DOHH2 (cell line): ENCODE measurements around the gene TRIOBP.

Experiments used
- H3F3A ChIP-seq: fragments of 200-600 bp; sonication (generic), shearing (Covaris generic); 2 replicates; pipeline ENCODE4 v1.6.0; 2016; ENCODE audit warnings: antibody characterized with exemption, mild to moderate bottlenecking; ENCODE audit not compliant: control insufficient read depth, insufficient read depth
- H3K27ac ChIP-seq: fragments of 200-600 bp; sonication (generic); 2 replicates; pipeline ENCODE4 v1.5.1; 2014; ENCODE audit warnings: low read depth, mild to moderate bottlenecking, low read length, moderate library complexity
- H3K27me3 ChIP-seq: fragments of 200-600 bp; sonication (generic); 2 replicates; pipeline ENCODE4 v1.6.1; 2014; ENCODE audit warnings: mild to moderate bottlenecking, low read length, mixed read lengths; ENCODE audit not compliant: control insufficient read depth
- H3K36me3 ChIP-seq: fragments of 200-600 bp; sonication (generic); 2 replicates; pipeline ENCODE4 v1.6.1; 2014; ENCODE audit warnings: mild to moderate bottlenecking, low read length, moderate library complexity, mixed read lengths; ENCODE audit not compliant: control insufficient read depth
- H3K4me1 ChIP-seq: fragments of 200-600 bp; sonication (generic); 2 replicates; pipeline ENCODE4 v1.6.1; 2014; ENCODE audit warnings: mild to moderate bottlenecking, low read length, mixed read lengths; ENCODE audit not compliant: control insufficient read depth
- H3K4me2 ChIP-seq: fragments of 200-600 bp; sonication (generic); 2 replicates; pipeline ENCODE4 v1.6.0; 2014; ENCODE audit warnings: mild to moderate bottlenecking, low read length, moderate library complexity
- H3K4me3 ChIP-seq: fragments of 200-600 bp; sonication (generic); 2 replicates; pipeline ENCODE4 v1.5.1; 2014; ENCODE audit warnings: mild to moderate bottlenecking, low read length, mixed read lengths
- H3K79me2 ChIP-seq: fragments of 200-600 bp; sonication (generic); 2 replicates; pipeline ENCODE4 v1.6.1; 2014; ENCODE audit warnings: mild to moderate bottlenecking, low read length, mixed read lengths; ENCODE audit not compliant: control insufficient read depth
- H3K9me2 ChIP-seq: fragments of 200-600 bp; sonication (generic); replicated peaks from 2 replicates; pipeline ENCODE4 v1.6.1; 2014; ENCODE audit warnings: mild to moderate bottlenecking, low read length, mixed read lengths; ENCODE audit not compliant: control insufficient read depth
- H3K9me3 ChIP-seq: fragments of 200-600 bp; sonication (generic); 2 replicates; pipeline ENCODE4 v1.6.1; 2014; ENCODE audit warnings: antibody characterized with exemption, low read length, mixed read lengths; ENCODE audit not compliant: control insufficient read depth, insufficient read depth
- H4K20me1 ChIP-seq: fragments of 200-600 bp; sonication (generic); 2 replicates; pipeline ENCODE4 v1.6.0; 2014; ENCODE audit warnings: low read depth, mild to moderate bottlenecking, antibody characterized with exemption, low read length, moderate library complexity; ENCODE audit not compliant: control insufficient read depth, insufficient read depth
- EZH2phosphoT487 ChIP-seq: fragments of 200-600 bp; sonication (generic); IDR thresholded peaks from 2 replicates; pipeline ENCODE4 v1.6.1; 2017; ENCODE audit warnings: borderline replicate concordance, mild to moderate bottlenecking, antibody characterized with exemption, low read length, moderate library complexity, mixed read lengths
- TF ChIP-seq, protein P1 (sequence below): fragments of 200-600 bp; sonication (generic); IDR thresholded peaks from one replicate; pipeline ENCODE4 v1.5.1; 2014; ENCODE audit warnings: antibody characterized with exemption, mild to moderate bottlenecking, low read depth, low read length; ENCODE audit not compliant: poor library complexity, severe bottlenecking

TRIOBP gene

DNA sequence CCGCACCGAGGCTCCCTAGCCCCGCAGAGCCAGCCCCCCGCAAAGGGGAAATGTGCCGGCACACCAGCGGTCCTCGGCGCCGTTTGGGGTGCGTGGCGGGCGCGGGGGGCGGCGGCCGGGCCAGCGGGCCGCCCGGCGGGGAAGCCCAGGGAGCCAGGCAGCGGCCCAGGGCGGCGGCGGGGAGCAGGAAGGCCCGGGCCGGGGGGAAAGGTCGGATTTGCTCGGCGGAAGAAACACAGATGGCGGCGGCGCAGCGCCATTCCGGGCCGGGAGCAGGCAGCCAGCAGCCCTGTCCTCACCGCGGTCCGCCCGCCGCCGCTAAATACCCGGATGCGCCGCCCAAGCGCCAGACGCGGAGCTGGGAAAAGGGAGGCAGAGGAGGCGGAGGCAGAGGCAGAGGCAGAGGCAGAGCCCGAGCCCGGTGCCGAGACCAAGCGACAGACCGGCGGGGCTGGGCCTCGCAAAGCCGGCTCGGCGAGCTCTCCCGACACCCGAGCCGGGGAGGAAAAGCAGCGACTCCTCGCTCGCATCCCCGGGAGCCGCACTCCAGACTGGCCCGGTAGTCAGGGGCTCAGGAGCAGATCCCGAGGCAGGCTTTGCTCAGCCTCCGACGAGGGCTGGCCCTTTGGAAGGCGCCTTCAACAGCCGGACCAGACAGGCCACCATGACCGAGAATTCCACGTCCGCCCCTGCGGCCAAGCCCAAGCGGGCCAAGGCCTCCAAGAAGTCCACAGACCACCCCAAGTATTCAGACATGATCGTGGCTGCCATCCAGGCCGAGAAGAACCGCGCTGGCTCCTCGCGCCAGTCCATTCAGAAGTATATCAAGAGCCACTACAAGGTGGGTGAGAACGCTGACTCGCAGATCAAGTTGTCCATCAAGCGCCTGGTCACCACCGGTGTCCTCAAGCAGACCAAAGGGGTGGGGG is 108.3 kb downstream of the TRIOBP start:
- TF ChIP-seq, protein P1, sequence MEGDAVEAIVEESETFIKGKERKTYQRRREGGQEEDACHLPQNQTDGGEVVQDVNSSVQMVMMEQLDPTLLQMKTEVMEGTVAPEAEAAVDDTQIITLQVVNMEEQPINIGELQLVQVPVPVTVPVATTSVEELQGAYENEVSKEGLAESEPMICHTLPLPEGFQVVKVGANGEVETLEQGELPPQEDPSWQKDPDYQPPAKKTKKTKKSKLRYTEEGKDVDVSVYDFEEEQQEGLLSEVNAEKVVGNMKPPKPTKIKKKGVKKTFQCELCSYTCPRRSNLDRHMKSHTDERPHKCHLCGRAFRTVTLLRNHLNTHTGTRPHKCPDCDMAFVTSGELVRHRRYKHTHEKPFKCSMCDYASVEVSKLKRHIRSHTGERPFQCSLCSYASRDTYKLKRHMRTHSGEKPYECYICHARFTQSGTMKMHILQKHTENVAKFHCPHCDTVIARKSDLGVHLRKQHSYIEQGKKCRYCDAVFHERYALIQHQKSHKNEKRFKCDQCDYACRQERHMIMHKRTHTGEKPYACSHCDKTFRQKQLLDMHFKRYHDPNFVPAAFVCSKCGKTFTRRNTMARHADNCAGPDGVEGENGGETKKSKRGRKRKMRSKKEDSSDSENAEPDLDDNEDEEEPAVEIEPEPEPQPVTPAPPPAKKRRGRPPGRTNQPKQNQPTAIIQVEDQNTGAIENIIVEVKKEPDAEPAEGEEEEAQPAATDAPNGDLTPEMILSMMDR: no peak
- TF ChIP-seq EZH2phosphoT487: no peak; the same call in 1 of the 2 replicates

DNA sequence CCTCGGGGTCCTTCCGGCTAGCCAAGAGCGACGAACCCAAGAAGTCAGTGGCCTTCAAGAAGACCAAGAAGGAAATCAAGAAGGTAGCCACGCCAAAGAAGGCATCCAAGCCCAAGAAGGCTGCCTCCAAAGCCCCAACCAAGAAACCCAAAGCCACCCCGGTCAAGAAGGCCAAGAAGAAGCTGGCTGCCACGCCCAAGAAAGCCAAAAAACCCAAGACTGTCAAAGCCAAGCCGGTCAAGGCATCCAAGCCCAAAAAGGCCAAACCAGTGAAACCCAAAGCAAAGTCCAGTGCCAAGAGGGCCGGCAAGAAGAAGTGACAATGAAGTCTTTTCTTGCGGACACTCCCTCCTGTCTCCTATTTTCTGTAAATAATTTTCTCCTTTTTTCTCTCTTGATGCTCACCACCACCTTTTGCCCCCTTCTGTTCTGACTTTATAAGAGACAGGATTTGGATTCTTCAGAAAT is 109.0 kb downstream of the TRIOBP start:
- H3K79me2 ChIP-seq: no peaks in the 10 kb centered on the region
- H3K4me3 ChIP-seq: no peak overlapping the region
- H3K36me3 ChIP-seq: no peaks in the 10 kb centered on the region
- H3K9me3 ChIP-seq: no peaks in the 10 kb centered on the region
- no peak overlapping the region; the same call in 1 of the 2 replicates for H3K4me2 ChIP-seq
- peaks cover 2% of the 10 kb centered on the region; the same call in 1 of the 2 replicates for H3F3A ChIP-seq
- H3K4me1 ChIP-seq: peaks cover 25% of the 10 kb centered on the region
- H4K20me1 ChIP-seq: no peaks in the 10 kb centered on the region
- no peak overlapping the region for H3K27ac ChIP-seq
- TF ChIP-seq, protein P1: no peak
- no peak for TF ChIP-seq EZH2phosphoT487
- H3K9me2 ChIP-seq: no peaks in the 10 kb centered on the region
- H3K27me3 ChIP-seq: peaks cover 60% of the 10 kb centered on the region

More for the DNA sequence above, 108.3 kb downstream of the TRIOBP start:
- H3K4me2 ChIP-seq: peak overlapping the region; percentile 35
- no peaks in the 10 kb centered on the region for H4K20me1 ChIP-seq
- no peaks in the 10 kb centered on the region for H3K9me2 ChIP-seq
- H3K79me2 ChIP-seq: no peaks in the 10 kb centered on the region
- no peak overlapping the region for H3K27ac ChIP-seq
- H3F3A ChIP-seq: peaks cover 2% of the 10 kb centered on the region; the same call in 1 of the 2 replicates
- peaks cover 25% of the 10 kb centered on the region for H3K4me1 ChIP-seq
- no peaks in the 10 kb centered on the region for H3K9me3 ChIP-seq
- H3K4me3 ChIP-seq: peak overlapping the region; percentile 47
- H3K27me3 ChIP-seq: peaks cover 60% of the 10 kb centered on the region
- no peaks in the 10 kb centered on the region for H3K36me3 ChIP-seq

DNA sequence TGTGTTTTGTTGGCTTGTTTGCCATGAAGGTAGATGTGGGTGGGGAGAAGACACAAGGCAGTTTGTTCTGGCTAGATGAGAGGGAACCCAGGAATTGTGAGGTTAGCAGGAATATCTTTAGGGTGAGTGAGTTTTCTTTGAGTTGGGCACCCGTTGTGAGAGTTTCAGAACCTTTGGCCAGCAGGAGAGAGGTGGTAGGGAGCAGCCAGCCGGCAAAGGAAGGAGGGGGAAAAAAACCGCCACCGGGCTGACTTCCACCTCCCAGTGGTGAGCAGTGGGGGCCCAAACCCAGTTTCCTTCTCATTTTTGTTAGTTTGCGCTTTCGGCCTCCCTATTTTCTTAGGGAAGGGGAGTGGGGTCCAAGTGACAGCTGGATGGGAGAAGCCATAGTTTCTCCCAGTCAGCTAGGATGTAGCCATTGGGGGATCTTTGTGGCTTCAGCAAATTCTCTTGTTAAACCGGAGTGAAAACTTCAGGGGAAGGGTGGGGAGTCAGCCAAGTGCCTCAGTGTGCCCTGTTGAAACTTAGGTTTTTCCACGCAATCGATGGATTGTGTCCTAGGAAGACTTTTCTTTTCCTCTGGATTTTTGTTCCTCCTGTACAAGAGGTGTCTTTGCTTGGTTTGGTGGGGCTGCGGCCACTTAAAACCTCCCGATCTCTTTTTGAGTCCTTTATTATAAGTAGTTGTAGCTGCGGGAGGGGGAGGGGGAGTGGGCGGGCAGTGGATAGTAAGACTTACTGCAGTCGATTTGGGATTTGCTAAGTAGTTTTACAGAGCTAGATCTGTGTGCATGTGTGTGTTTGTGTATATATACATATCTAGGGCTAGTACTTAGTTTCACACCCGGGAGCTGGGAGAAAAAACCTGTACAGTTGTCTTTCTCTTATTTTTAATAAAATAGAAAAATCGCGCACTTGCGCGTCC is 109.8 kb downstream of the TRIOBP start:
- TF ChIP-seq, protein P1: no peak
- TF ChIP-seq EZH2phosphoT487: peak; percentile 82; the same call in 1 of the 2 replicates
- H3K4me3 ChIP-seq: peak overlapping the region; percentile 84
- H3K27ac ChIP-seq: no peak overlapping the region
- no peaks in the 10 kb centered on the region for H3K9me2 ChIP-seq
- H3K4me2 ChIP-seq: peak overlapping the region; percentile 83
- peaks cover 57% of the 10 kb centered on the region for H3K27me3 ChIP-seq
- no peaks in the 10 kb centered on the region for H4K20me1 ChIP-seq
- H3K4me1 ChIP-seq: peaks cover 25% of the 10 kb centered on the region
- H3K9me3 ChIP-seq: no peaks in the 10 kb centered on the region
- peaks cover 2% of the 10 kb centered on the region; the same call in 1 of the 2 replicates for H3F3A ChIP-seq
- H3K79me2 ChIP-seq: no peaks in the 10 kb centered on the region
- H3K36me3 ChIP-seq: no peaks in the 10 kb centered on the region
